NCI-H2029 (cell line): ENCODE results near the gene COL5A1.

Experiments
- DNase-seq: peaks from one replicate; lab custom pipeline; 2025; lab: John Stamatoyannopoulos, UW

Gene COL5A1

DNA sequence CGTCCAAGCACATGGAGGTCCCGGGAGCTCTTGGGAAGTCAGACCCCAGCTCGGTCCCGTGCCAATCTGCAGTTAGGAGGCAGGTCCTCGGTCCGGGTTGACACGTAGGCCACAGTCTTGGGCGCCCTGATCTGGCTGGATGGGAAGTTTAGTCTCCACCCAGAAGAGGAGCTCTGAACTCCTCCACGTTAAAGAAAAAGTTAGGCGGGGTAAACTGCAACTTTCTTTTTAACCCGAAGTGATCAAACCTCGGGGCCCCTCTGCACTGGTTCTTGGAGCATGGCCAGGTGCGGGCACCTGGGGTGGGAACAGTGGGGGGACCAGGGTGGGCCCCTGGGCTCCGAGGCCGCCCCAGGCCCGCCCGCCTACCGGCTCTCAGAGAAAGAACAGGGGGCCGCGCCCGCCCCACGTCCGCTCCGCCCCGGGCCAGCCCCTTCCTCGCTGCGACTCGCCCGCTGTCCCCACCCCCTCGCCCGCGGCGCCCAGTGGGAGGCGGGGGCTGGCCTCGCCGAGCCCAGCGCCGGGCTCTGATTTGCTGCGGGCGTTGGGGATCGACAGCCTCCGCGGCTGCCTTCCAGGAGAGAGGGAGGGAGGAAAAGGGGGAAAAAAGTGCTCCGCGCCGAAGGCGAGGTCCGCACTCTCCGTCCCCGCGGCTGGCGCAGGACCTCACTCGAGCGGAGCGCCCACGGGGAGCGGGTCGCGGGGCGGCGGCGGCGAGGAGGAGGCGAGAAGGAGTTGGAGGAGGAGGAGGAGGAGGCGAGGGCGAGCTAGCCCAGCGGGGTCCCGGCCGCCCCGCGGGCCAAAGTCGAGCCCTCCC lies at the start of gene COL5A1:
COL5A1 (plus strand) TSS at position 631 of the 817 bp plus-strand sequence. CDS start 385 bp downstream, outside the sequence.
- DNase-seq = no peak

DNA sequence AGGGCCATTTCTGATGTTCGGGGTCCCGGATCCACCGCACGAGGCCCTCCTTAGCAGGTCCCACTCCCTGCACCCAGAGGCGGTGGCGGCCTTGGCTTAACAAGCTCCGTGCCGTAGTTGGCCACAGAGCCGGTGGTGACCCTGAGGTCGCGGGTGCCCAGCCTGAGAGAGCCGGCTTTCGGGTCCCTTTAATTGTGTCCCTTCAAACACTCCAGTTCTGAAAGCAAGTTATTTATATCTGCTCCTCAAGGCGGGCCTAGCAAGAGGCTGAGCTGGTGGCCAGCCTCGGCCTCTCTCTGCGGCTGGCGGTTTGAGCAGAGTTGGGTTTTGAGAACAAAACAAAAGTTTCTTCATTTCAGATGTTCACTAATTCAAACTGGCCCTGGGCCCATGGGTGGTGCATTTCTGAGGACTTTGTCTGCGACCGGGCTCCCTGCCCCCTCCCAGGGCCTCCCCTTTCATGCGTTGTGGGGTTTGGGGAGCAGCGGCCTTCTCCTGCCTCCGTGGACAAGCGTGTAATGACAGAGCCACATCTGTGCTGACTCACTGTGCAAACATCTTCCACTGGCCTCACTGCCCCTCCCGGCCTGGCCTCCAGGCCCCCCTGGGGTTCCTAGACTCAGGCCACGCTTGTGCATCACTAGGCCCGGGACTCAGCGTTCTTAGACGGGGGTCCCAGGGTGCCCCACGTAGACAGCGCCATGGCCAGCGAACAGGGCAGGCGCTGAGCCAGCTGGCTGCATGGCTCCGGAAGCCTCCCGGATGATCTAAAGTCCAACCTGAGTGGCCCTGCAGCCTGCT lies 49.4 kb upstream of the COL5A1 start:
- DNase-seq = no peak

DNA sequence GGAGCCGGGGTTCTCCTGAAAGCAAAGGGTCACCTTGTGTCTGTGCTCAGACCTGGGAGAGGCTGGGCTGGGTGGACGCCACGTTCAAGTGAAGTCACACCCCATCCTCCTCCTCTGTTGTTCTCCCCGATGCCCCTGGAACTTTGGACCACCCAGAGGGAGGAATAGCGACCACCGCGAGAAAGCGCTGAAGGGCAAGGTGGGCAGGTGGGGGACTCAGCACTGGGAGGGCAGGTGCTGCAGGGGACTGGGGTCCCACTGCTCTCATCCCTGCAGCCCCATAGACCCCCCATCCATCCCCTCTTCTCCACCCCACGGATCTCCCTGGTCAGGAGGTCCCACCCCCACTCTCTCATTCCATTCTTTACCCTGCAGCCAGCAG lies 48.8 kb upstream of the COL5A1 start:
- no peak for DNase-seq

DNA sequence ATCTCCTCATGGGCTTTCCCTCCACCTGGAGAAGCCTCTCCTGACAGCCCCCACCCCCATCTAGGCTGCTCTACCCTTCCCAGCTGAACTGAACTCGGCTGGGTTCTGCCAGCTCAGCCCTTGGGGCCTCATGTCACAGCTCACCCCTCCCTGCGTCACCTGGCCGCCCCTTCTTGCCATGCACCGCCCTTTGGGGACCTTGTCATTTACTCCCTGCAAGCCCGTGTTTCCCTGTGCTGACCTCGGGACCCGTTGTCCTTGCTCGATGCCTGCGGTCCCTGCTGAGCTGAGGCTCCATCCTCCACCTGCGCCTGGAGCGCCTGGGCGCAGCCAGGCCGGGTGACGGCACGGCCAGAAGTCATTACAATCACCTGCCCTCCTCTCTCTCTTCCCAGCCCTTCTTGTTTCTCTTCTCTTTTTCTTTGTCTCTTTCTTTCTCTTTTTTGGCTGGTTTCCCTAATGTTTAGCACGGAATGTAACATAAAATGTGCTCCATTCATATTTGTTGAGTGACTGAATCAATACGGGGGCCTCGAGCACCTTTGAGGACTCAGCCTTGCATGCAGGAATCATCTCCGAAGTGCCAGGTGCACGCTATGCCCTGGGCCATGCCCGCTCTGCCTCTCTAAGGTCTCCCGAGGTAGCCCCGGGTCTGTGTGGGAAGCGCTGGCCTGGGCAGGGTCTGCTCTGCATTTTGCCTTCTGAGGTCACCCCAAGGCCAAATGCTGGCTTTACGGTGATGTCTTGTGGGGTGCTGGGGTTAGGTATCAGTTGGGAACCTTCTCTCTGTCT lies 48.1 kb upstream of the COL5A1 start:
- no peak for DNase-seq

DNA sequence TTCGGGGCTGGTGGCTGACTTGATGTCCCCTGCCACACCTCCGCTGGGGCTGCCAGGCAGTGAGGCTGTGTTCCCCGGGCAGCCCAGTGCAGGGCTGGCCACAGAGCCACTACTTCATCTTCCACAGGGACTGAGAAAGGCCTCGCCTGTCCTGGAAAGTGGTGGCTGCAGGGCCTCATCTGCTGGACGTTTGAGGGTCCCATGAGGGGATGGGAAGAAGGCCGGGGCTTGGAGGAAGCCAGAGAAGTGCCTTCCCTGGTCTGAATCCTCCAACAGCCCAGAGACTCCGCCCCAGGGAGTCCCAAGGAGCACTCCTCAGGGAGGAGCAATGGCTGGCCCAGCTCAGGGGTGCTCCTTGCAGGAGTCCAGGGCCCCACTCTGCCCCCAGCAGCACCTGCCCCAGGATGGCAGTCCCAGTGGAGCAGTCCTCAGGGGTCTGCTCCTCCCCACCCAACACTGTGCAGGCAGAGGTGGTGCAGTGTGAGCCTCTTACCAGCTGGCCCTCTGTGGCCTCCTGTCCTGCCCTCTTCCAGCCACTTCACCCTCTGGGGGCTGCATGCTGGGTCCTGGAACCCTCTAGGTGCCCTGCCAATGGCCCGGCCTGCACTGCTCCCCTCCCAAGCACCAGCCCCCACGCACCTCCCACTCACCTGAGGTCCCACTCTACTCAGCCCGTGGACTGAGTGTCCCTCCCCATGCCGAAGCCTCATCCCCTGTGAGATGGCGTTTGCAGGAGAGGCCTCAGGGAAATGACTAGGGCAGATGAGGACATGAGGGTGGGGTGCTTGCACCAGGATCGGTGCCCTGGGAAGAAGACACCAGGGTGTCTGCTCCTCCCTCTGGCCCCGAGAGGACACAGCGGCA lies 47.3 kb upstream of the COL5A1 start:
- DNase-seq = no peak

DNA sequence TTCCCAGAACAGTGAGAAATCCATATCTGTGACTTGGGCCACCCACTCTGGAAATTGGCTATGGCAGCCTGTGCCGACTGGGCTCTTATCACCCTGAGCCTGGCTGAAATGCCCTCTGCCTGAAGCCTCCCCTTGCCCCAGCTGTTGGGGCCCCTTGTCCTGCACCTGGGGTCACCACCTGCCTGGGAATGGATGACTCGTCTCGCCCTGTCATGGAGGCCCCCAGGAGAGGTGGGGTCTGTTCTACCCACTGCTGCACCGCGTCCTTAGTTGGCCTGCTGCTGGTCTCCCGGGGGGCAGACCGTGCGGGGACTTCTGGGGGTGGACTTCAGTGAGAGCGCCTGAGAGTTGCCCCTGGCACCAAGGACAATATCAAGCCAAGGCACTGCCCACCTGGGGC lies 46.6 kb upstream of the COL5A1 start:
- DNase-seq = no peak

DNA sequence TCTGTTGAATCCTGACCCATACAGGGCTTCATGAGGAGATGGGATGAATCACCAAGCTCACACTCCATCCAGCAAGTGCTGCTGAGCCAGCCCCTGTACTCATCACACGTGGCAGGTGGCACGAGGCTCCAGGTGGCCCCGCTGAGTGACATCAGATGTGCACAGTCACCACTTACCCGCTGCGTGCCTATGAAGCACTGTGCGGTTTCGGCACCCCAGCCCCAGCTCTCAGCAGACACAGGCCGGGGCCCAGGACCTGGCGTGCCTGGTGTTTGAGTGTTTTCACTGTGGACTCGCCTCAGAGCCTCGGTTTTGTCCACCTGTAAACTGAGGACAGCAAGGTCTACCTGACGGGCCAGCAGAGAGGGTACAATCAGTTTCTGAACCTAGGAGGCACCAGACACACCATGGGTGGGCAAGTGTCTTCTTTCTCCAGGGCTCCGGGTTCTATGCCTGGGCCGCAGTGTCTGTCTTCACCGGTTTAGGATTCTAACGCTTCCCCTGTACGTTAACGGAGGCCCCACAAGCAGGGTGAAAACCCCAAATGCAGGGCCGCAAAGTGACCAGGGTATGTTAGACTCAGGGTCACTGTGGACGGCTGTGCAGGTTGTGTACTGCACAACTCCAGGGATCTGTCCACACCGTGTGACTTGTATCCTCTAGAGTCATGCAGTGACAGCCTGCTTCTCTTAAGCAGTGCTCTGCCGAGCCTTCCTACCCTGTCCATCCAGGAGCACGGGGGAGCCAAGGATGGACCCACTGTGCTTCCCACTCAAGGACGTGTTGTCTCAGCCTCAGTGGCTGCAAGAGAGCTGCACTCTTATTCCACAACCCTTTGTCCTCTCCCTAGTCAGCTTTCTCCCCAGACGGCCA lies 44.3 kb upstream of the COL5A1 start:
- DNase-seq = no peak

DNA sequence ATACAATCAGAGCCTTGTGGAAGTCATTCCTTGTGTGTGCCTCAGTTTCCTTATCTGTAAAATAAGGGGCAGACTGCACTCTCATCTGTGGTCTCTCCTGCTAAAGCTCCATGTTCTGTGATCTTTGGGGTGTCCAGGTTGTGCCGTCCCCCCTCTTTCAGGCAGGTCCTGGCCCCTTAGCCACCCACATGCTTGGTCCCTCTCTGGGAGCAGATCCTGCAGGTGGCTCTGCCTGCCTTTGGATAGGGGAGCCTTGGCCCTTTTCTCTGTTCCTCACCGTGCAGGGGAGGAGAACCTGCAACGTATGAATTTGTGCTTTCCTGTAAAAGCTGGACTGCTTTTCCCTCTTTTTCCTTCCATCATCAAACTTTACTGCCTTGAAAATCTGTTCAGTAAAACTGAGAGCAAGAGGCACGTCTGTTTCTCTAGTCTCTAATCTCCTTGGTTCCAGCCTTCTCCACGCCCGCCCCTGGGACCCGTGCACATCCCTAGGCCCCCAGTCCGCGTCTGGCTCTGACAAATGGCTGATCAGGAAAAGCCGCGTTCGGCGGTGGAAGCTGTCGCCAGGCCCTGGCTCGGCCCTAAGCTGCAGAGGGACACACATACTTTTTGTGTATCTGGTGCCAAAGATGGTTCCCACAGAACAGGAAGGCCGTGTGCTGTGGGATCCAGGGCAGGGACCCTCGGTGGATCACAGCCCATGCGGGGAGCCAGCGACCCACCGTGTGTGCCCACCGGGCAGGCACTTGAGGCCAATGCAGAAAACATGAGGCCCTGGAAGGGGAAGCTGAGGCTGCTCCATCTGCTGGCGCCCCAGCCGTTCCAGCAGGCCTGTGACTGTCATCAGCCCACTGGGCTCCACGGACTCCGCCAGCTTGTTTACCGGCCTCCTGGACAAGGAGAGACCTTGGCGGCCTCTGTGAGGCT lies 43.4 kb upstream of the COL5A1 start:
- no peak for DNase-seq

DNA sequence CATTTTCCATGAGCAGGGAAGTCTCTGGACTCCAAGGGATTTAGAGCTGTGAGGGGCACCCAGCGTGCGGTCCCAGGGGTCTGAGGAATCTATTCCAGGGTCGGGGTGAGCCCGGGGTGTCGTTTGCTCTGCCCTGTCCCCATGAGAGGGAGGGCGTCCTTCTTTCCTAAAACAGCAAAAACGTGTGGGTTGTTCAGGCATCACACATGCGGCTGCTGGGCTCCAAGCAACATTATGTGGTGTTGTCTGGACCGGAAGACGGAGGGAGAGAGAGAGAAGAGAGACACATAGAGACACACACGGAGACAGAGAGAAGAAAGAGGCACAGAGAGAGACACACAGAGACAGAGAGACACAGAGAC lies 42.7 kb upstream of the COL5A1 start:
- DNase-seq = no peak

DNA sequence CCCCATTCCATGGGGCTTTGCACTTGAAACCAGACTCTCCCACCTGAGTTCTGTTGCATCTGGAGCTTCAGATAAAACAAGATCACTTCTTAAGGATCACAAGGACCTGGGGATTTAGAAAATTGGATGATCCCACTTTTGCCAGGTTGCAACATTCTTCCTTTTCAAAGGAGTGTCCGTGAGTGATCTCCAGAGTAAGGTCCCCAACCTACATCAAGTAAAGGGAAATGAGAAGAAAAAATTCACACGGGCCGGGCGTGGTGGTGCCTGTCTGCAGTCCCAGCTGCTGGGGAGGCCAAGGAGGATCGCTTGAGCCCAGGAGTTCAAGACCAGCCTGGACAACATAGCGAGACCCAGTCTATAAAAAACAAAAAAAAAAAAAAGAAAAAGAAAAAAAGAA lies 41.2 kb upstream of the COL5A1 start:
- no peak for DNase-seq

DNA sequence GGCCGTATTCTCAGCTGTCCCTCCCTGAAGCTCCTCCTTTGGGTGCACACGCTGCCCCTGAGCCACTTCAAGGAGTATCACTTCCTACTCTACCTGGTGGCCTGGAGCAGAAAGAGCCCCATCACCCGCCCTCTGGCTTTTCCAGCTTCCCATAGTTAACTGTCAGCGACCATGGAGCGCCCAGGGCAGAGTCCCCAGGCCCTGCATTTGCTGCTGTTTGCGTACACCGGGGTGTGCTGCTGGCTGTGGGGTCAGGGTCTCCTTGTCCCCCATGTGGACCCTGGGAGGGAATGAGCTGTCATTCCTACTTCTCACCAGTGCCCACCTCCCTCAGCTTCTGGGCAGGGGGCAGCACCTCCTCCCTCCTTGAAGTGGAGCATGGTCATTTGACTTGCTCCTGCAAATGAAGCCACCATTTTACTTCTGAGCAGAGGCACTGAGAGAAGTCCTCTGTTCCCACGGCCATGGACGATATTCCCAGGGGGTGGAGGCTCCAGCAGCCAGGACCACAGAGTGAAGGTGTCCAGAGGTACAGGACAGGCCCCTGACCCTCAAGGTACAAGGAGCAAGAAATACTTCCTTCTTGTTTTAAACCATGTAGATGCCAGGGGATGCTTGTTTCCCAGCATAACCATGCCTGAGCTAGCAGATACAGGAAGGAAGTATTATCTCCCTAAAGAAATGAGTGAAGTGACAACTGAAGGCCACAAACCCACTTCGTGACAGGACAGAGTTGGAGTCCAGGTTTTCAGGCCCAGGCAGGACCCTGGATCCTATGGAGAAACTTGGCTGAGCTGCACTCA lies 40.6 kb upstream of the COL5A1 start:
- no peak for DNase-seq

DNA sequence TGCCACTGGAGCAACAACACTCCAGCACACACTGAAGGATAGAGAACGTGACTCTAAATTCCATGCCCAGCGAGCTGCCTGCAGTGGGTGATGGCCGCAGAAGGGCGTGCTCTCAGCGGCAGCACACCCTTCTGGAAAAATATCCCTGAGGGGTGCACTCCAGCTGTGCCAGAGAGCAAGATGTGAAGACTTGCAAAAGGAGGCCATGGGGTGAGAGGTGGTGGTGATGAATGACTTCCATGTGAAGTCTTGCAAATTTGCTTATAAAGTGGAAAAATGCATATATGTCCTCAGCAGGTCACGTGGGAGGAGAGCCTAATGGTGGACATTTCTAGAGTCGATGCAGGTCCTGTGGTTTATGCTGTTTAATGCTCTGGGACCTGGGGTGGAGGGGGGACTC lies 39.8 kb upstream of the COL5A1 start:
- no peak for DNase-seq

DNA sequence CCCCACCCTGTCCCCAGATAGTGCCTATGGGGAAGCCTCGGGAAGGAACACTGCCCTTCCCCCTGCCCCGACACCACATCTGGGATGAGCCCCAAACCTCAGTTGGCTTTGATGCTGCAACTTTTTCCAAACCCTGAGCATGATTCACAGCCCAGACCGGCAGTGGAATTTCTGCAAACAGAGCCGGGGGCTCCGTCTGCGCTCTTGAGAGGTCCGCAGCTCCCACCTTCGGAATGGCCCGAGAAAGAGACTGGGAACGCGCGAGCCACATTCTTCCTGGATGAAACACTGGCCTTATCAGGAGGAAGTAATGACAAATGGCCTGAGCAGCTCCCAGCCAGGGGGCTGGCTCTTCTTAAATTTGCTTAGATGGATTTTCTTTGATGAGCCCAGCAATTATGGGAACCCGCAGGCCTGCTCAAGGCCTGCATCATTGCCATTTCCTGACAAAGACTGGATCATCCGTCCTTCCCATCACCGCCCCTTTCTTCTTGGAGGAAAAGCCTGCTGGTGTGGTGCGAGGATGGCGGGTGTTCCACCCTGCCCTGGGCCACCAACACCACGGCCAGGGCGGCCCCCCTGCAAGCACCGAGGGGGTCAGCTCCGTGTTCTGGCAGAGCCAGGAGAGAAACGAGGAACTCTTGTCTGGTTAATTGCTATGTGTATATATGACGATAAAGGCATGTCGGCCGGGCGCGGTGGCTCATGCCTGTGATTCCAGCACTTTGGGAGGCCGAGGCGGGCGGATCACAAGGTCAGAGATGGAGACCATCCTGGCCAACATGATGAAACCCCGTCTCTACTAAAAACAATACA lies 38.8 kb upstream of the COL5A1 start:
- DNase-seq = no peak

DNA sequence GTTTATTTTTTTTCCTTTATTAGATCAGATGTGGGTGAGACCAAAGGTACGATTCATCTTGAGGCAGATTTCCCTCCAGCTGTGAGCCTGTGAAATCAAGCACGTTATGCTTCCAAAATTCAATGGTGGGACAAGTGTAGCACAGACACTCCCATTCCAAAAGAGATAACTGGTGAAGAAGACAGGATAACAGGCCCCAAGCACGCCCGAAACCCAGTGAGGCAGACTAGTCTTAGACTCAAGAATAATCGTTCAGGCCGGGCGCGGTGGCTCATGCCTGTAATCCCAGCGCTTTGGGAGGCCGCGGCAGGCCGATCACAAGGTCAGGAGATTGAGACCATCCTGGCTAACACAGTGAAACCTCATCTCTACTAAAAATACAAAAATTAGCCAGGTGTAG lies 36.8 kb upstream of the COL5A1 start:
- DNase-seq = no peak

DNA sequence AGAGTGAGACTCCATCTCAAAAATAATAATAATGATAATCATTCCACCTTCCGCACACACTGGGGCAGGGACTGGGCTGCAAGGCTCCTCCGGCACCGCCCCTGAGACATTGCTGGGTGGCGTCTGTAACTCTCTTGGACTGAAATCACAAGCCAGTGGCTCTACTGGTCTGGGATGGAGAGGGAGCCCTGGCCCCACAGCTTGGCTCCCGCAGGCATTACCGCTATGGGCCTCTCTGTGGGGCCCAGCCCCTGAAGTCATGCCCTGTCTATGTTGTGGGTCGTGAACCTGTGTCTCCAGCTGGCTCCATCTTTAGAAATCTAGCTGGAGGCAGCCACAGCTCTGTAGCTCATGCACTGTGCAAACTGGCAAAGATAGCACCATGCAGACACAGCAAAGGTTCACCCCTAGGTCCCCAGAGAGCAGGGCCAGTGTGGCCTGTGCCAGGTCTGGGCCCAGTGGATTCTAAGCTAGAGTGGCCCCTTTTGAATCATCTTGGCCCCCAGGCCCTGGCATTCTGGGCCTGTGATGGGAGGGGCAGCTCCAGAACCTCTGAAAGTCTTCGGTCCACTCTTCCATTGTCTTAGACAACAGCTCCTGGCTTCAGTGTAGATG lies 36.1 kb upstream of the COL5A1 start:
- DNase-seq = no peak

DNA sequence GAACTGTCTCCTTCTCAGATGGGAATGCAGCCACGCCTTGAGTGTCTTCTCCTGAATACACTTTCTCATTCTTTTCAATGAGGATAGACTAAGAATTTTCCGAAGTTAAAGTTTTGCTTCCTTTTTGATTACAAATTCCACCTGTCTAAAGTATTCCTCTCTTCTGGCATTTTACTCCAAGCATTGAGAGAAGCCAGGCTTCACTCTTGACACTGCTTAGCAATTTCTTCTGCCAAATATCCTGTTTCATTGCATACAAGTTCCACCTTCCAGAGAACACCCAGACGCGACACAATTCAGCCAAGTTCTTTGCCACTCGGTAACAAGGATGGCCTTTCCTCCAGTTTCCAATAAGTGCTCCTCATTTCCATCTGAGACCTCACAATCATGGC lies 35.6 kb upstream of the COL5A1 start:
- DNase-seq = no peak

DNA sequence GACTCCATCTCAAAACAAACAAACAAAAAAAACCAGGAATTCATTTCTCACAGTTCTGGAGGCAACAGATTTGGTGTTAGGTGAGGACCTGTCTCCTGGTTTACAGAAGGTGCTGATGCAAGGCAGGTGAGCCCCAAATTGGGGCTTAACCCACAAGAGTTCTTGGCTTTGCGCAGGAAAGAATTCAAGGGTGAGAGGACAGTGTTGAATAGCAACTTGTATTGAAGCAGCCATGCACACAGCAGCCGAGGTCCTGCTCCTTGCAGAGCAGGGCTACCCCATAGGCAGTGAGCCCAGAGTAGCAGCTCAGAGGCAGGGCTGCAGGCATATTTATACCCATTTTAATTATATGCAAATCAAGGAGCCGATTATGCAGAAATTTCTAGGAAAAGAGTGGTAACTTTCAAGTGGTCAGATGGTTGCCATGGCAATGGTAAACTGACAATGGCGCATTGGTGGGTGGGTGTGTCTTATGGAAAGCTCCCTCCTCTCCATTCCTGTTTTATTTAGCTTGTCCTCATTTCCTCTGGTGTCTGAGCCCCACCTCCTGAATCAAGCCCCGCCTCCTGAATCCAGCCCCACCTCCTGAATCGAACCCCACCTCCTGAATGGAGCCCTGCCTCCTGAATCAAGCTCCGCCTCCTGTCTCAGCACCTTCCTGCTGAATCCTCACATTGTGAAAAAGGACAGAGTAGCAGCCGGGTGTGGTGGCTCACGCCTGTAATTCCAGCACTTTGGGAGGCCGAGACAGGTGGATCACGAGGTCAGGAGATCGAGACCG lies 34.5 kb upstream of the COL5A1 start:
- no peak for DNase-seq
